HCT116 (cell line): ENCODE results near the gene CAND2. TPM values are rescaled to one million over a fixed set of nuclear protein-coding genes. Genes with fewer than 3 reads are reported as not detected.

Source experiments
- ATAC-seq: fragments of 200-7000 bp; cut with Tn5 transposase; 2 replicates; pipeline ENCODE4 v1.9.1; 2020; ENCODE audit warnings: mild to moderate bottlenecking, moderate library complexity
- BruUV-seq: library from RNA; stranded (reverse); fragments of 400-500 nt; replicated peaks from 2 replicates; lab custom pipeline; 2021; lab: Mats Ljungman, UMichigan
- CTCF ChIA-PET: fragments of 300-600 bp; sonication (Branson Sonifier 250); formaldehyde crosslinking; loops from one replicate; lab custom pipeline; 2021; ENCODE audit warnings: antibody characterized with exemption; lab: Charles Lee
- POLR2A ChIA-PET: fragments of 300-600, 350-600 bp; sonication (Branson Sonifier 250); formaldehyde crosslinking; loops from one replicate; lab custom pipeline; 2021; ENCODE audit warnings: antibody characterized with exemption; lab: Charles Lee
- RAD21 ChIA-PET, 2 experiments: fragments of 300-600 bp; sonication (Branson Sonifier 250); formaldehyde crosslinking; loops; one replicate each; lab custom pipeline; 2023; ENCODE audit warnings: low total read pairs in 2 of 2; ENCODE audit not compliant: uncharacterized antibody in 2 of 2, unreplicated experiment in 2 of 2, low non-redundant PET in 1 of 2; lab: Charles Lee
- DNase-seq: peaks from one replicate; pipeline ENCODE4 v3.0.0-alpha.2; 2010; ENCODE audit warnings: low read depth, low spot score
- H2AFZ ChIP-seq: fragments of 200-600 bp; shearing (Covaris generic), sonication (generic); 2 replicates; pipeline ENCODE4 v1.6.1; 2017; ENCODE audit warnings: low read depth, mixed run types, mixed read lengths, antibody characterized with exemption, low read length; ENCODE audit not compliant: poor library complexity, severe bottlenecking
- H3K27ac ChIP-seq: 2 replicates; pipeline ENCODE4 v1.5.1; 2012; ENCODE audit warnings: low read depth, low read length
- H3K27me3 ChIP-seq: fragments of 200-600 bp; sonication (generic); 2 replicates; pipeline ENCODE4 v1.6.1; 2016; ENCODE audit warnings: mixed run types, low read length, mixed read lengths; ENCODE audit not compliant: insufficient read depth
- H3K36me3 ChIP-seq, 2 experiments: fragments of 200-500 bp in 1 of 2; fragments of 200-600 bp in 1 of 2; sonication (Bioruptor generic) in 1 of 2; sonication (generic) in 1 of 2; 2 replicates each; pipeline versions ENCODE4 v1.5.1 to v1.6.1; 2014 to 2016; ENCODE audit warnings: low read length in 2 of 2, inconsistent platforms in 1 of 2, mixed read lengths in 1 of 2, mixed run types in 1 of 2; ENCODE audit not compliant: insufficient read depth in 2 of 2, control insufficient read depth in 1 of 2
- H3K4me1 ChIP-seq, 2 experiments: fragments of 200-600 bp in 1 of 2; sonication (generic) in 1 of 2; 2 replicates each; pipeline versions ENCODE4 v1.5.1 to v1.6.1; 2012 to 2017; ENCODE audit warnings: low read length in 2 of 2, inconsistent platforms in 1 of 2, mild to moderate bottlenecking in 1 of 2, mixed read lengths in 1 of 2, mixed run types in 1 of 2, moderate library complexity in 1 of 2; ENCODE audit not compliant: insufficient read depth in 2 of 2, control insufficient read depth in 1 of 2
- H3K4me2 ChIP-seq: fragments of 200-600 bp; sonication (generic); 2 replicates; pipeline ENCODE4 v1.6.1; 2017; ENCODE audit warnings: mixed run types, low read length, mixed read lengths
- H3K4me3 ChIP-seq, 2 experiments: fragments of 200-600 bp in 1 of 2; sonication (generic) in 1 of 2; replicated peaks in 1 of 2; 2 replicates each; pipeline ENCODE4 v1.5.1; 2011 to 2016; ENCODE audit warnings: low read length in 2 of 2, control low read depth in 1 of 2, low read depth in 1 of 2, mild to moderate bottlenecking in 1 of 2, mixed read lengths in 1 of 2, mixed run types in 1 of 2
- H3K79me2 ChIP-seq: fragments of 200-600 bp; sonication (generic); 2 replicates; pipeline ENCODE4 v1.6.1; 2017; ENCODE audit warnings: mild to moderate bottlenecking, mixed run types, low read length, moderate library complexity, mixed read lengths; ENCODE audit not compliant: insufficient read depth
- H3K9ac ChIP-seq: fragments of 200-600 bp; sonication (generic); 2 replicates; pipeline ENCODE4 v1.6.1; 2016; ENCODE audit warnings: low read length, mixed read lengths
- H3K9me2 ChIP-seq: fragments of 200-600 bp; sonication (generic), shearing (Covaris generic); 2 replicates; pipeline ENCODE4 v1.6.1; 2017; ENCODE audit warnings: mixed run types, mild to moderate bottlenecking, moderate library complexity; ENCODE audit not compliant: insufficient read depth
- H3K9me3 ChIP-seq, 2 experiments: fragments of 200-500 bp in 1 of 2; fragments of 200-600 bp in 1 of 2; sonication (Bioruptor generic) in 1 of 2; sonication (generic) in 1 of 2; 2 replicates each; pipeline ENCODE4 v1.6.1; 2014 to 2017; ENCODE audit warnings: low read length in 2 of 2, mixed read lengths in 2 of 2, inconsistent platforms in 1 of 2, low read depth in 1 of 2, mild to moderate bottlenecking in 1 of 2, mixed run types in 1 of 2, moderate library complexity in 1 of 2; ENCODE audit not compliant: control insufficient read depth in 1 of 2, insufficient read depth in 1 of 2
- H4K20me1 ChIP-seq: fragments of 200-600 bp; sonication (generic), shearing (Covaris generic); 2 replicates; pipeline ENCODE4 v1.6.1; 2017; ENCODE audit warnings: mixed run types, mild to moderate bottlenecking, moderate library complexity; ENCODE audit not compliant: insufficient read depth
- EGR1 ChIP-seq: IDR thresholded peaks from 2 replicates; pipeline ENCODE4 v1.6.1; 2012; ENCODE audit warnings: low read depth
- JUND ChIP-seq: IDR thresholded peaks from 2 replicates; pipeline ENCODE4 v1.6.1; 2012
- SP1 ChIP-seq: IDR thresholded peaks from 2 replicates; pipeline ENCODE4 v1.6.1; 2012; ENCODE audit warnings: low read depth
- SRF ChIP-seq: IDR thresholded peaks from 2 replicates; pipeline ENCODE4 v1.6.1; 2012; ENCODE audit warnings: low read depth
- YY1 ChIP-seq: IDR thresholded peaks from 2 replicates; pipeline ENCODE4 v1.6.1; 2011; ENCODE audit warnings: low read length, low read depth, moderate library complexity, mild to moderate bottlenecking; ENCODE audit not compliant: insufficient replicate concordance; ENCODE audit errors: extremely low read depth
- intact Hi-C: fragments of 100-400 bp; cut with micrococcal nuclease; formaldehyde crosslinking; loops from 2 replicates; pipeline ENCODE4 v1.10.0; 2022
- total RNA-seq: library from RNA; stranded (reverse); gene quantifications from one replicate; pipeline ENCODE4 v1.2.1, GENCODE V29; 2021; ENCODE audit not compliant: unreplicated experiment
- TF ChIP-seq, protein P1 (sequence below): IDR thresholded peaks from 2 replicates; pipeline ENCODE4 v1.6.1; 2012; ENCODE audit warnings: low read depth

CAND2 gene
- total RNA-seq, 1 experiment from 2014 or later, result not detected

DNA sequence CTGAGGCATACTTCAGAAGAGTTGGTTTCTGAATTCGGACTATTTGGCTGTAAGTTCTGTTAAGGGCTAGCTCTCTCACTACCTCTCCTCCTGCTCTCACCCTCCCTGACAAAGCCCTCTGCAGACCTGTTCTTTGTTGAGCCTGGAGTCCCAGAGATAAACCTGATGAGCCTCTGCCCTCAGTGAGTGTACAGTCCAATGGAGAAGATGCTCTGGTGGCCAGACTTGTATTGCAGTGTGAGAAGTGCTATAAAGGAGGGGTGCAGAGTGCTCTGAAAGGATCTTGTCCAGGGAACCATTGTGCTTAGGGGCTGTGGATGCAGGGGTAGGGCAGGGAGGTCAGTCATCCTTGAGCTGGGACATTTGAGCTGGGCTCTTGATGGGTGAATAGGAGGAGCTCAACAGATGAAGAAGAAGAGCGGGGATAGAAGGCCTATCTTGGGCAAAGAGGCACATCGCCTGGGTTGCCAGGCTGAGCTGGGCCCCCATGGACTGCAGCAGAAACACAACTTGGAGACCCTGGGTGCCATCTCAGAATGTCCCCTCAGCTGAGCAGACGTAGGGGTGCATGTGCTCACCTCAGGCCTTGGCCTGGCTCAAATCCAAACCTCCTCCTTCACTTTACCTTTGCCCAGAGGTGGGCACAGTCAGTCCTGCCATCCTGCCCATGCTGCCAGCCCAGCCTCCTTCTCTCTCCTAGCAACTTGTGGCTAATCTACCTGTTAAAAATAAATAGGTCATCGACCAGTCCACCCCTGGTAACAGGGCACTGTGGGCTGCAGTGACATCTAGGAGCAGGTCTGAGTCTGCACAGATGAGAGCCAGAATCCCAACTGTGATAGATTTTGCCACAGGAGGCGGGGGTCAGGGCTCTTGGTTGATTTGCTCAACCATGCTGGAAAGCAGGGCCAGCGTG is 3.3 kb downstream of the CAND2 start:
- Histone ChIP-seq H3K4me3 (no peak overlapping the region), H3K4me2 (no peak overlapping the region), H3K36me3 (no peaks in the 10 kb centered on the region), H3K27me3 (no peaks in the 10 kb centered on the region), H4K20me1 (no peaks in the 10 kb centered on the region), H3K4me1 (no peaks in the 10 kb centered on the region), H3K9me3 (no peaks in the 10 kb centered on the region), H3K9me2 (no peaks in the 10 kb centered on the region), H3K79me2 (no peaks in the 10 kb centered on the region), H2AFZ (no peak overlapping the region), H3K27ac (no peak overlapping the region), H3K9ac (no peak overlapping the region)
- POLR2A ChIA-PET, result no interaction called here
- BruUV-seq, result no TSS peak
- ATAC-seq (peak; percentile 56; the same call in 1 of the 2 replicates), DNase-seq (no peak)
- CTCF ChIA-PET, result interaction anchor here (1.4 kb wide), 1 partner anchor 10 kb away, joined by 4 read pairs; no protein-coding TSS in a partner anchor
- no peak for TF ChIP-seq EGR1
- no peak for TF ChIP-seq JUND
- TF ChIP-seq SRF, result no peak
- TF ChIP-seq, protein P1, sequence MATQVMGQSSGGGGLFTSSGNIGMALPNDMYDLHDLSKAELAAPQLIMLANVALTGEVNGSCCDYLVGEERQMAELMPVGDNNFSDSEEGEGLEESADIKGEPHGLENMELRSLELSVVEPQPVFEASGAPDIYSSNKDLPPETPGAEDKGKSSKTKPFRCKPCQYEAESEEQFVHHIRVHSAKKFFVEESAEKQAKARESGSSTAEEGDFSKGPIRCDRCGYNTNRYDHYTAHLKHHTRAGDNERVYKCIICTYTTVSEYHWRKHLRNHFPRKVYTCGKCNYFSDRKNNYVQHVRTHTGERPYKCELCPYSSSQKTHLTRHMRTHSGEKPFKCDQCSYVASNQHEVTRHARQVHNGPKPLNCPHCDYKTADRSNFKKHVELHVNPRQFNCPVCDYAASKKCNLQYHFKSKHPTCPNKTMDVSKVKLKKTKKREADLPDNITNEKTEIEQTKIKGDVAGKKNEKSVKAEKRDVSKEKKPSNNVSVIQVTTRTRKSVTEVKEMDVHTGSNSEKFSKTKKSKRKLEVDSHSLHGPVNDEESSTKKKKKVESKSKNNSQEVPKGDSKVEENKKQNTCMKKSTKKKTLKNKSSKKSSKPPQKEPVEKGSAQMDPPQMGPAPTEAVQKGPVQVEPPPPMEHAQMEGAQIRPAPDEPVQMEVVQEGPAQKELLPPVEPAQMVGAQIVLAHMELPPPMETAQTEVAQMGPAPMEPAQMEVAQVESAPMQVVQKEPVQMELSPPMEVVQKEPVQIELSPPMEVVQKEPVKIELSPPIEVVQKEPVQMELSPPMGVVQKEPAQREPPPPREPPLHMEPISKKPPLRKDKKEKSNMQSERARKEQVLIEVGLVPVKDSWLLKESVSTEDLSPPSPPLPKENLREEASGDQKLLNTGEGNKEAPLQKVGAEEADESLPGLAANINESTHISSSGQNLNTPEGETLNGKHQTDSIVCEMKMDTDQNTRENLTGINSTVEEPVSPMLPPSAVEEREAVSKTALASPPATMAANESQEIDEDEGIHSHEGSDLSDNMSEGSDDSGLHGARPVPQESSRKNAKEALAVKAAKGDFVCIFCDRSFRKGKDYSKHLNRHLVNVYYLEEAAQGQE, result no peak
- no peak for TF ChIP-seq YY1
- no peak for TF ChIP-seq SP1
- intact Hi-C loops, result no loop called here
- RAD21 ChIA-PET, result no interaction called here
